ENCODE measurements around the gene PRRG2.

The PRRG2 gene

DNA sequence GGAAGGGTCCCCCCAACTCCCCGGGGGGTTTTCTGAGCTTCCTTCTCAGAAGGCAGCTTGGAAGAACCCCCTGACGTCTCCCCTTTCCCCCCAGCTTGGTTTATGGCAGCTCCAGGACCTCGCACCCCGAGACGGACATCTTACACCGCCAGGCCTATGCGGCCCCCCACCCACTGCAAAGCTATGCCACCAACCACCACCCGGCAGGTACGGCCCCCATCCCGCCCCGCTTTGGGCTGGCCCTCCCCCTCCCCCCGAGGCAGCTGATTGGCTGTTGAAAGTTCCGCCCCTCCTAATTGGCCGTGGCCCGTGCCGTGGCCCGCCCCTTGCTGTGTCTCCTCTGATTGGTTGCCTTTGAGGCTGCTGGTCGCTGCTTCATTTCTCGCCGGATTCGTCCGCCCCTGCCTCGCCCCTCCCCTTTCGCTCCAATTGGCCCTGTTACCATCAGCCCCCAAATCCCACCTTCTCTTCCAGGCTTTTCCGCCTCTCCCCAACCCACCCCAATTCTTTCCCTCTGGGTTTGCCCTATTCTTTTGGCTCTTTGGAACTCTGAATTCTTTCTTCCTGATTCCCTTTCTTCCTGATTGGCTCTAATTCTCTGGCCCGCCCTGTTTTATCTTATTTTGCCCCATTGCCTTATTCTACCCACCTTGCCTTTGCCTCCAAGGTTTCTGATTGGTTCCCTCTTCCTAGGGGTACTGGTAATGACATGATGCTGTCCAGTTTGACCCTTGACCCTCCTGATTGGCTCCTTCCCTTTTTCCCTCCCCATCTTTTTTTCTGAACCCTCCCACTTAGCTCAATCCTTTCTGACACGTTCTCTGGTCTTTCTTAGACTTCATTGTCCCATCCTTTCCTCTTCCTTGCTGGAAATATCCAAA is 12.4 kb downstream of the PRRG2 start:
- H3K36me3 ChIP-seq (ENCODE audit: insufficient read depth, low read length), result peaks cover 42% of the 10 kb centered on the region
- peak overlapping the region; percentile 78 for H3K9ac ChIP-seq (ENCODE audit: insufficient read length)
- no peaks in the 10 kb centered on the region for H3K9me3 ChIP-seq (ENCODE audit: low read depth, low read length)
- peak overlapping the region; percentile 81; the same call in 1 of the 2 replicates for H3K27ac ChIP-seq
- TF ChIP-seq FOXP2 (optimal IDR thresholded peaks at IDR 0.05; ENCODE audit: control extremely low read depth, extremely low read length, insufficient read depth) (no peak), POLR2AphosphoS5 (IDR thresholded peaks at IDR 0.05; ENCODE audit: borderline replicate concordance, low read depth, low read length) (peak; percentile 49; the same call in 1 of the 2 replicates), EZH2 (IDR thresholded peaks at IDR 0.05) (no peak)
- H3K4me3 ChIP-seq, result peak overlapping the region; percentile 100
- DNase-seq (ENCODE audit: low read depth, low spot score), result peak; percentile 81

DNA sequence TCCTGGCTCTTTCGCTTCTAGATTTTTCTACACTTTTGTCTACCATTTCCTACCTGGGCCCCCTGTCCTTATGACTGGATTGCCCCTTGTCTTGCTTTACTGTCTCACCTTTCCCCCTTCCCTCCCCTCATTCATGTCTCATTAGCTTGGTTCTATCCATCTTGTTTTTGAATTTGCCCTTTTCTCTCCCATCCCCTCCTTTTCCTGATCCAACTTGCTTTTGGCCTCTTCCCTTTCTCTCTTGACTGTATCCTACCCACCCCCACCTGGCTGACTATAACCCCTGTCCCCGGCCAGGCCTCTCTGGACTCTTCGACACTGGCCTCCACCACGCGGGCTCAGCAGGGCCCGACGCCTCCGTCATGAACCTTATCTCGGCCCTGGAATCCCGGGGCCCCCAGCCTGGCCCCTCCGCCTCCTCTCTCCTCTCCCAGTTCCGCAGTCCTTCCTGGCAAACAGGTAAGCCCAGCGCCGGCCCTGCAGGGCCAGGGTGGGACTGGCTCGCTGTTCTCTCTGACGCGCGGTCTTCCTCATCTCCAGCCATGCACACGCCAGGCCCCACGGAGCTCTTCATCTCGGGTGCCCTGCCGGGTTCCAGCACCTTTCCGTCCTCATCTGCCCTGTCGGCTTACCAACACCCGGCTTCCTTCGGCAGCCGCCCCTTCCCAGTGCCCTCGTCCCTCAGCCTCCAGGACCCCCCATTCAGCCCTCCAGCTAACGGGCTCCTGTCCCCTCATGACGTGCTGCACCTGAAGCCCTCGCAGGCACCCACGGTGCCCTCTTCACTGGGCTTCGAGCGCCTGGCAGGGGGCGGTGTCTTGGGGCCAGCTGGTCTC is 13.3 kb downstream of the PRRG2 start:
- peaks cover 51% of the 10 kb centered on the region for H3K36me3 ChIP-seq (ENCODE audit: insufficient read depth, low read length)
- DNase-seq (ENCODE audit: low read depth, low spot score), result no peak
- no peak overlapping the region for H3K9ac ChIP-seq (ENCODE audit: insufficient read length)
- H3K9me3 ChIP-seq (ENCODE audit: low read depth, low read length), result no peaks in the 10 kb centered on the region
- no peak overlapping the region for H3K4me3 ChIP-seq
- H3K27ac ChIP-seq, result peak overlapping the region; percentile 27; the same call in 1 of the 2 replicates
- TF ChIP-seq POLR2AphosphoS5 (IDR thresholded peaks at IDR 0.05; ENCODE audit: borderline replicate concordance, low read depth, low read length), result no peak
- TF ChIP-seq FOXP2 (optimal IDR thresholded peaks at IDR 0.05; ENCODE audit: control extremely low read depth, extremely low read length, insufficient read depth), result no peak
- TF ChIP-seq EZH2 (IDR thresholded peaks at IDR 0.05), result no peak

DNA sequence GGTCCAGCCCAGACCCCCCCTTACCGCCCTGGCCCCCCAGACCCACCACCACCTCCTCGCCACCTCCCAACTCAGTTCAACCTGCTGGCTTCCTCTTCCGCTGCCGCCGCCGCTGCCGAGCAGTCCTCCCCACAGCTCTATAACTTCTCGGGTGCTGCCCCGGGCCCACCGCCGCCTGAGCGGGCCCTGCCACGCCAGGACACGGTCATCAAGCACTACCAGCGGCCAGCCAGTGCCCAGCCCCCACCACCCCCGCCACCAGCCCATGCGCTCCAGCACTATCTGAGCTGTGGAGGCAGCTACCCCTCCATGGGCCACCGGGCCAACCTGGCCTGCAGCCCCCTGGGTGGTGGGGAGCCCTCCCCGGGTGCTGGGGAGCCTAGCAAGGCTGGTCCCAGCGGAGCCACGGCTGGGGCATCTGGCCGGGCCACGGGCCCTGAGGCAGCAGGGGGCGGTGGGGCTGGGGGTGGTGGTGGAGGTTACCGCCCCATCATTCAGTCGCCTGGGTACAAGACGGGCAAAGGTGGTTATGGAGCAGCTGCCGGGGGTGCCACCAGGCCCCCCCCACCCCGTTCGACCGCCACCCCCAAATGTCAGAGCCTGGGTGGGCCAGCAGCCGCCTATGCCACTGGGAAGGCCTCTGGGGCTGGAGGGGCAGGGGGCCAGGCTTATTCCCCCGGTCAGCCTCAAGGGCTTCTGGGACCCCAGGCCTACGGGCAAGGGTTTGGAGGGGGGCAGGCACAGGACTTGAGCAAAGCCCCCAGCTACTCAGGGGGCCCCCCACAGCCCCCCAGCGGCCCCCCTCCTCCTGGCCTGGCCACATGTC is 14.1 kb downstream of the PRRG2 start:
- no peaks in the 10 kb centered on the region for H3K9me3 ChIP-seq (ENCODE audit: low read depth, low read length)
- no peak overlapping the region for H3K9ac ChIP-seq (ENCODE audit: insufficient read length)
- peaks cover 60% of the 10 kb centered on the region for H3K36me3 ChIP-seq (ENCODE audit: insufficient read depth, low read length)
- H3K27ac ChIP-seq, result no peak overlapping the region
- no peak for TF ChIP-seq EZH2 (IDR thresholded peaks at IDR 0.05)
- TF ChIP-seq POLR2AphosphoS5 (IDR thresholded peaks at IDR 0.05; ENCODE audit: borderline replicate concordance, low read depth, low read length), result no peak
- no peak overlapping the region for H3K4me3 ChIP-seq
- no peak for DNase-seq (ENCODE audit: low read depth, low spot score)

DNA sequence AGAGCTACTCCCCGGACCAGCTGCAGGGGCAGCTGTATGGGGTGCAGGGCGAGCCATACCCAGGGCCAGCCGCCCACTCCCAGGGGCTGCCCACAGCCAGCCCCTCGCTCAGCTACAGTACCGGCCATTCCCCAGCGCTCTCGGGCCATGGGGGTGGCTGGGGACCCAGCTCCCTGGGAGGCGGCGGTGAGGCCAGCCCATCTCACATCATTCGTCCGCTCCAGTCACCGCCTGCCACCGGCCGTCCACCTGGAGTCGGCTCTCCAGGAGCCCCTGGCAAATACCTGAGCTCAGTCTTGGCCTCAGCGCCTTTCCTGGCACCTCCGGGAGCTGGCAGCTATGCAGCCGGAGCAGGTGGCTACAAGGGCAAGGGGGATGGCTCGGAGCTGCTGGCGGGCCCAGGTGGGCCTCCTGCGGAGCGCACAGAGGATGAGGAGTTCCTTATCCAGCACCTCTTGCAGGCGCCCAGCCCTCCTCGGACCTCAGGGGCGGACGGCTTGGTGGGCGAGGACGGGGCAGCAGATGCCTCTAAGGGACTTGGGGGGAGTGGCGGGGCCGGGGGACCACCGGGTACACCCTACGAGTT is 14.8 kb downstream of the PRRG2 start:
- Histone ChIP-seq H3K9ac (ENCODE audit: insufficient read length) (no peak overlapping the region), H3K36me3 (ENCODE audit: insufficient read depth, low read length) (peaks cover 65% of the 10 kb centered on the region), H3K4me3 (no peak overlapping the region), H3K27ac (no peak overlapping the region), H3K9me3 (ENCODE audit: low read depth, low read length) (no peaks in the 10 kb centered on the region)
- DNase-seq (ENCODE audit: low read depth, low spot score), result no peak
- TF ChIP-seq FOXP2 (optimal IDR thresholded peaks at IDR 0.05; ENCODE audit: control extremely low read depth, extremely low read length, insufficient read depth), result no peak
- no peak for TF ChIP-seq POLR2AphosphoS5 (IDR thresholded peaks at IDR 0.05; ENCODE audit: borderline replicate concordance, low read depth, low read length)
- TF ChIP-seq EZH2 (IDR thresholded peaks at IDR 0.05), result no peak

DNA sequence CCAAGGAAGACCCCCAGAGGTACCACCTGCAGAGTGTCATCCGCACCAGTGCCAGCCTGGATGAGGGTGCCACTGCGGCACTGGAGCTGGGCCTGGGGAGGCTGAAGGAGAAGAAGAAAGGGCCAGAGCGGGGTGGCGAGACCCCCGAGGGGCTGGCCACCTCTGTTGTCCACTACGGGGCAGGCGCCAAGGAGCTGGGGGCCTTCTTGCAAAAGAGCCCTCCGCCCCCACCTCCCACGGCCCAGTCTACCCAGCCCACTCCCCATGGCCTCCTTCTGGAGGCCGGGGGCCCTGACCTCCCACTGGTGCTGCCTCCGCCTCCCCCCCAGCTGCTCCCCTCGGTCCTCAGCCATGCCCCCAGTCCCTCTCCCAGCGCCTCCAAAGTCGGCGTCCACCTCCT is 15.3 kb downstream of the PRRG2 start:
- Histone ChIP-seq H3K36me3 (ENCODE audit: insufficient read depth, low read length) (peaks cover 70% of the 10 kb centered on the region), H3K4me3 (no peak overlapping the region), H3K27ac (no peak overlapping the region), H3K9me3 (ENCODE audit: low read depth, low read length) (no peaks in the 10 kb centered on the region), H3K9ac (ENCODE audit: insufficient read length) (no peak overlapping the region)
- no peak for TF ChIP-seq POLR2AphosphoS5 (IDR thresholded peaks at IDR 0.05; ENCODE audit: borderline replicate concordance, low read depth, low read length)
- no peak for TF ChIP-seq FOXP2 (optimal IDR thresholded peaks at IDR 0.05; ENCODE audit: control extremely low read depth, extremely low read length, insufficient read depth)
- no peak for TF ChIP-seq EZH2 (IDR thresholded peaks at IDR 0.05)
- DNase-seq (ENCODE audit: low read depth, low spot score), result no peak

DNA sequence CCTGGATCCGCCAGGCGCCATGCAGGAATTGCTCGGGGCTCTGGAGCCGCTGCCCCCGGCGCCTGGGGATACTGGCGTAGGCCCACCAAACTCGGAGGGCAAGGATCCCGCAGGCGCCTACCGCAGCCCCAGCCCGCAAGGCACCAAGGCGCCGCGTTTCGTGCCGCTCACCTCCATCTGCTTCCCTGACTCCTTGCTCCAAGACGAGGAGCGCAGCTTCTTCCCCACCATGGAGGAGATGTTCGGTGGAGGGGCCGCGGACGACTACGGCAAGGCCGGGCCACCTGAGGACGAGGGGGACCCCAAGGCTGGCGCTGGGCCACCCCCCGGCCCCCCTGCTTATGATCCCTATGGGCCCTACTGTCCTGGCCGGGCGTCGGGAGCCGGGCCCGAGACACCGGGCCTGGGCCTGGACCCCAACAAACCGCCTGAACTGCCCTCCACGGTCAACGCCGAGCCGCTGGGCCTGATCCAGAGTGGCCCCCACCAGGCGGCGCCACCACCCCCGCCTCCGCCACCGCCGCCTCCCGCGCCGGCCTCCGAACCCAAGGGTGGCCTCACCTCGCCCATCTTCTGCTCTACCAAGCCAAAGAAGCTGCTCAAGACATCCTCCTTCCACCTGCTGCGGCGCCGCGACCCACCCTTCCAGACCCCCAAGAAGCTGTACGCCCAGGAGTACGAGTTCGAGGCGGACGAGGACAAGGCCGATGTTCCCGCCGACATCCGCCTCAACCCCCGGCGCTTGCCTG is 16.0 kb downstream of the PRRG2 start:
- H3K36me3 ChIP-seq (ENCODE audit: insufficient read depth, low read length), result peaks cover 75% of the 10 kb centered on the region
- no peak overlapping the region for H3K4me3 ChIP-seq
- H3K27ac ChIP-seq, result no peak overlapping the region
- H3K9me3 ChIP-seq (ENCODE audit: low read depth, low read length), result no peaks in the 10 kb centered on the region
- TF ChIP-seq POLR2AphosphoS5 (IDR thresholded peaks at IDR 0.05; ENCODE audit: borderline replicate concordance, low read depth, low read length) (no peak), FOXP2 (optimal IDR thresholded peaks at IDR 0.05; ENCODE audit: control extremely low read depth, extremely low read length, insufficient read depth) (no peak), EZH2 (IDR thresholded peaks at IDR 0.05) (no peak)
- H3K9ac ChIP-seq (ENCODE audit: insufficient read length), result no peak overlapping the region
- no peak for DNase-seq (ENCODE audit: low read depth, low spot score)

DNA sequence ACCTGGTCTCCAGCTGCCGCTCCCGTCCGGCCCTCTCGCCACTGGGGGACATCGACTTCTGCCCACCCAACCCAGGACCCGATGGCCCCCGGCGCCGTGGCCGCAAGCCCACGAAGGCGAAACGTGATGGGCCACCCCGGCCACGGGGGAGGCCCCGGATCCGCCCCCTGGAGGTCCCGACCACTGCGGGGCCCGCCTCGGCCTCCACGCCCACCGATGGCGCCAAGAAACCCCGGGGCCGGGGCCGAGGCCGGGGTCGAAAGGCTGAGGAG is 16.5 kb downstream of the PRRG2 start:
- no peak overlapping the region for H3K27ac ChIP-seq

More for the DNA sequence above, 16.5 kb downstream of the PRRG2 start:
- Histone ChIP-seq H3K36me3 (ENCODE audit: insufficient read depth, low read length) (peaks cover 79% of the 10 kb centered on the region), H3K9ac (ENCODE audit: insufficient read length) (no peak overlapping the region), H3K4me3 (no peak overlapping the region), H3K9me3 (ENCODE audit: low read depth, low read length) (no peaks in the 10 kb centered on the region)
- DNase-seq (ENCODE audit: low read depth, low spot score), result no peak
- TF ChIP-seq POLR2AphosphoS5 (IDR thresholded peaks at IDR 0.05; ENCODE audit: borderline replicate concordance, low read depth, low read length) (no peak), EZH2 (IDR thresholded peaks at IDR 0.05) (no peak), FOXP2 (optimal IDR thresholded peaks at IDR 0.05; ENCODE audit: control extremely low read depth, extremely low read length, insufficient read depth) (no peak)

All from SK-N-MC (cell line).